Cardiac muscle cell (in vitro differentiated cells and primary cell): Measurements from ENCODE around the gene TIMP2. TPM values are rescaled to one million over a fixed set of nuclear protein-coding genes. Genes with fewer than 3 reads are reported as not detected.
"Not testable (repeated sequence)": the region's sequence is repeated elsewhere in the genome, so short reads cannot be mapped to it uniquely, and the experiment has no call there.

Source experiments
- DNase-seq, 2 donors: peaks; one replicate each; pipeline versions ENCODE4 v3.0.0 to v3.0.0-alpha.2; 2010 to 2017; ENCODE audit warnings: low read depth in 1 of 2, low spot score in 1 of 2
- H3K27ac ChIP-seq: fragments of 200-600 bp; sonication (generic); 2 replicates; pipeline ENCODE4 v1.5.1; 2016
- H3K27me3 ChIP-seq: fragments of 200-600 bp; sonication (generic); 2 replicates; pipeline ENCODE4 v1.6.0; 2016; ENCODE audit warnings: control low read depth
- H3K36me3 ChIP-seq: fragments of 200-600 bp; sonication (generic); 2 replicates; pipeline ENCODE4 v1.5.1; 2016; ENCODE audit warnings: control low read depth
- H3K4me1 ChIP-seq: fragments of 200-600 bp; sonication (generic); 2 replicates; pipeline ENCODE4 v1.8.1; 2017; ENCODE audit warnings: low read depth, mild to moderate bottlenecking, mixed run types
- H3K4me3 ChIP-seq: fragments of 200-600 bp; sonication (generic); 2 replicates; pipeline ENCODE4 v1.5.1; 2016; ENCODE audit warnings: mild to moderate bottlenecking
- H3K9me3 ChIP-seq: fragments of 200-600 bp; sonication (generic); 2 replicates; pipeline ENCODE4 v1.5.1; 2017; ENCODE audit warnings: low read depth, mild to moderate bottlenecking, control low read depth
- CTCF ChIP-seq: IDR thresholded peaks from 2 replicates; pipeline ENCODE4 v1.5.1; 2012; ENCODE audit warnings: low read depth, mild to moderate bottlenecking, low read length
- polyA plus RNA-seq: library from polyadenylated mRNA; unstranded; fragments of >200 nt; fragmentation: Nextera tagmentation; extraction: Ambion mirVana; gene quantifications from 2 replicates; pipeline ENCODE4 v1.2.1, GENCODE V29; 2016
- total RNA-seq: library from RNA; depleted of rRNA; stranded (reverse); fragments of >200 nt; gene quantifications from 2 replicates; pipeline ENCODE4 v1.2.3, GENCODE V29; 2016

Gene TIMP2
- total and polyA plus RNA-seq, 2 experiments from 2014 or later, result 5.9 to 25.8 TPM

DNA sequence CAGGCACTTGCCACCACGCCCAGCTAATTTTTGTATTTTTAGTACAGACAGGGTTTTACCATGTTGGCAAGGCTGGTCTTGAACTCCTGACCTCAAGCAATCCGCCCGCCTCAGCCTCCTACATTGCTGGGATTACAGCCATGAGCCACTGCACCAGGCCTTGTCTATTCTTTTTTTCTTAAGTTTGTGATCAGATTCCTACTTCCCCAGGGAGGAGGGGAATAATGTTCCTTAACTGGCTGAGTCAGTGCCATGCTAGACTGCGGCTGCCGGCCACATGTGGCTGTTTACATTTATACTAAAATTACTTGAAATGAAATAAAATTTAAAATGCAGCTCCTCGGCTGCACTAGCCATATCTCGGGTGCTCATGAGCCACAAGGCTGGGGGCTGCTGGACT is 56.8 kb downstream of the TIMP2 start:
- H3K27ac ChIP-seq, result no peak overlapping the region

DNA sequence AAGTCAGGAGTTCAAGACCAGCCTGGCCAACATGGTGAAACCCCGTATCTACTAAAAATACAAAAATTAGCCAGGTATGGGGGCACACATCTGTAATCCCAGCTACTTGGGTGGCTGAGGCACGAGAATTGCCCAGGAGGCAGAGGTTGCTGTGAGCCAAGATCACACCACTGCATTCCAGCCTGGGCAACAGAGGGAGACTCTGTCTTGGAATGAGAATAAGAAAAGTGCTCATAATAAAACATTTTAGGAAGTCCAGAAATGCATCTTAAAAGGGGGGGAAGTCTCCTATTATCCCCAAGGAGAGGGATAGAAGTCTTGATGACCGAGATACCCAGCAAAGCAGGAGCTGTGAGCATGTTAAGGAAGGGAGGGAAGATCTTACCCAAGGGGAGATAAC is 58.1 kb downstream of the TIMP2 start:
- DNase-seq, H3K27me3 ChIP-seq, H3K36me3 ChIP-seq, H3K9me3 ChIP-seq, H3K4me1 ChIP-seq, H3K4me3 ChIP-seq, H3K27ac ChIP-seq: not testable (repeated sequence)

More for the DNA sequence above, 56.8 kb downstream of the TIMP2 start:
- Histone ChIP-seq H3K36me3 (no peaks in the 10 kb centered on the region), H3K27me3 (no peaks in the 10 kb centered on the region), H3K4me1 (no peaks in the 10 kb centered on the region), H3K4me3 (no peak overlapping the region), H3K9me3 (no peaks in the 10 kb centered on the region)
- TF ChIP-seq CTCF, result no peak
- DNase-seq, result no peak

DNA sequence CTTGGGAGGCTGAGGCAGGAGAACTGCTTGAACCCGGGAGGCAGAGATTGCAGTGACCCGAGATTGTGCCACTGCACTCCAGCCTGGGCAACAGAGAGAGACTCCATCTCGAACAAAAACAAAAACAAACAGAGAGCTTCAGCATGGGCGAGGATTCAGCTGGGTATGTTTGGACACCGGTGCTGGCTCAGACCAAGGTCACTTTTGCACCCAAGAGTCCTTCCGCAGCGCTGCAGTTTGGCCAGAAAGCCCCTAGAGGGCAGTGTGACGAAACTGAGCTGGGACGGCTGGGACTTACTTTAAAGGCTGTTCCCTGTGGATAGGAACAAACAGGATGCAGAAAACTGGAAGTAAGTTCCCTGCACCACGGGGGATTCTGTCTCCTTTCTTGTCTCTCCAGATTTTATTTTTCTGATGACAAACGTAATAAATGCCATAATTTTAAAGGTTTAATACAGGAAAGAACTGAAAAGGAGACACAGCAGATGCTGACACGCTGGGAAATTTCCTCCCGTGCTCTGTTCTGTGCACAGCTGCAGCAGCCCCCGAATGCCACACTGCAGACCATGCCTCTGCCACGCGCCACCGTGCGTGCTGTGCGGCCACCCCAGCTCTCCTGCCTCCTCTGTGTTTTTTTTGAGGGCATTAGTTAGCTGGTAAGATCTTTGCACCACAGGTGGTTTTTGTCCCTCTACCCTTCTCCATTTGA is 59.4 kb downstream of the TIMP2 start:
- no peaks in the 10 kb centered on the region for H3K9me3 ChIP-seq
- peak; percentile 81 to 83 for DNase-seq
- no peaks in the 10 kb centered on the region for H3K36me3 ChIP-seq
- no peaks in the 10 kb centered on the region for H3K4me1 ChIP-seq
- no peaks in the 10 kb centered on the region for H3K27me3 ChIP-seq
- no peak overlapping the region for H3K4me3 ChIP-seq
- peak; percentile 93 for TF ChIP-seq CTCF
- H3K27ac ChIP-seq, result no peak overlapping the region

- TF ChIP-seq CTCF, result no peak
- H3K36me3 ChIP-seq, result no peaks in the 10 kb centered on the region
- no peaks in the 10 kb centered on the region for H3K9me3 ChIP-seq
- no peaks in the 10 kb centered on the region for H3K4me1 ChIP-seq
- H3K4me3 ChIP-seq, result no peak overlapping the region
- no peak overlapping the region for H3K27ac ChIP-seq
- no peak for DNase-seq
- H3K27me3 ChIP-seq, result no peaks in the 10 kb centered on the region
Measured at GRCh38 chr17:78864117-78864516, 61.1 kb downstream of the TIMP2 start.

- Histone ChIP-seq H3K4me3 (no peak overlapping the region), H3K27me3 (no peaks in the 10 kb centered on the region), H3K4me1 (no peaks in the 10 kb centered on the region), H3K27ac (no peak overlapping the region), H3K9me3 (no peaks in the 10 kb centered on the region), H3K36me3 (no peaks in the 10 kb centered on the region)
- no peak for TF ChIP-seq CTCF
- peak in 1 of 2 donors; percentile 95 for DNase-seq
Measured at GRCh38 chr17:78862073-78863023, 62.8 kb downstream of the TIMP2 start.

GRCh38 chr17:78861229-78861628 is 64.0 kb downstream of the TIMP2 start:
- Histone ChIP-seq H3K9me3 (no peaks in the 10 kb centered on the region), H3K27me3 (no peaks in the 10 kb centered on the region), H3K36me3 (no peaks in the 10 kb centered on the region), H3K4me3 (no peak overlapping the region), H3K27ac (no peak overlapping the region), H3K4me1 (no peaks in the 10 kb centered on the region)
- no peak for DNase-seq
- TF ChIP-seq CTCF, result no peak
